Endothelial cell of umbilical vein (primary cell): Measurements from ENCODE around the gene DOCK1. TPM values are rescaled to one million over a fixed set of nuclear protein-coding genes. Genes with fewer than 3 reads are reported as not detected.

Experiments used
- BruUV-seq: library from RNA; stranded (reverse); fragments of 400-500 nt; replicated peaks from 2 replicates; lab custom pipeline; 2021; lab: Mats Ljungman, UMichigan
- CTCF ChIA-PET: fragments of 300-600, 350-600 bp; sonication (Branson Sonifier 250); formaldehyde crosslinking; loops from one replicate; lab custom pipeline; 2021; ENCODE audit warnings: antibody characterized with exemption, inconsistent platforms; lab: Charles Lee
- POLR2A ChIA-PET: fragments of 300-600, 350-600 bp; sonication (Branson Sonifier 250); formaldehyde crosslinking; loops from one replicate; lab custom pipeline; 2021; ENCODE audit warnings: antibody characterized with exemption, inconsistent platforms; lab: Charles Lee
- DNase-seq: peaks from one replicate; pipeline ENCODE4 v3.0.0-alpha.2; 2011; ENCODE audit warnings: low read depth, low spot score
- FAIRE-seq: peaks from 2 replicates; lab custom pipeline; 2011; peaks lifted over from hg19 to GRCh38; lab: Jason Lieb, UNC
- H2AFZ ChIP-seq: 2 replicates; pipeline ENCODE4 v1.6.0; 2012; ENCODE audit warnings: low read depth, low read length, control low read depth, inconsistent platforms
- H3K27ac ChIP-seq: 2 replicates; pipeline ENCODE4 v1.5.1; 2011; ENCODE audit warnings: low read depth, mild to moderate bottlenecking, control low read depth, low read length, moderate library complexity; ENCODE audit not compliant: insufficient read depth
- H3K27me3 ChIP-seq, 2 experiments: 2 replicates each; pipeline versions ENCODE4 v1.6.0 to v1.6.1; 2011; ENCODE audit warnings: low read length in 2 of 2, mixed read lengths in 1 of 2; ENCODE audit not compliant: control insufficient read depth in 2 of 2, insufficient read depth in 2 of 2
- H3K36me3 ChIP-seq, 2 experiments: 2 replicates in 1 of 2; 3 replicates in 1 of 2; pipeline ENCODE4 v1.5.1; 2011; ENCODE audit warnings: low read length in 2 of 2, mild to moderate bottlenecking in 1 of 2, moderate library complexity in 1 of 2; ENCODE audit not compliant: control insufficient read depth in 2 of 2, insufficient read depth in 2 of 2; ENCODE audit errors: extremely low read depth in 1 of 2
- H3K4me1 ChIP-seq: 3 replicates; pipeline ENCODE4 v1.5.1; 2011; ENCODE audit warnings: mild to moderate bottlenecking, low read length; ENCODE audit not compliant: control insufficient read depth, insufficient read depth; ENCODE audit errors: extremely low read depth
- H3K4me2 ChIP-seq: 2 replicates; pipeline ENCODE4 v1.6.1; 2011; ENCODE audit warnings: low read length, control low read depth, mixed read lengths; ENCODE audit not compliant: insufficient read depth
- H3K4me3 ChIP-seq, 3 experiments: fragments of 200-600 bp in 1 of 3; sonication (generic), shearing (Covaris generic) in 1 of 3; replicated peaks in 1 of 3; 2 replicates each; pipeline ENCODE4 v1.5.1; 2011 to 2016; ENCODE audit warnings: control low read depth in 3 of 3, low read length in 3 of 3, mild to moderate bottlenecking in 2 of 3, inconsistent platforms in 1 of 3, low read depth in 1 of 3, moderate library complexity in 1 of 3; ENCODE audit not compliant: insufficient read depth in 1 of 3
- H3K79me2 ChIP-seq: 2 replicates; pipeline ENCODE4 v1.6.0; 2012; ENCODE audit warnings: low read length, inconsistent platforms; ENCODE audit not compliant: control insufficient read depth, insufficient read depth
- H3K9ac ChIP-seq: replicated peaks from 2 replicates; pipeline ENCODE3; 2011; ENCODE audit warnings: low read length, control low read depth; ENCODE audit not compliant: insufficient read depth; ENCODE audit errors: extremely low read depth
- H3K9me1 ChIP-seq: replicated peaks from 3 replicates; pipeline ENCODE4 v1.6.0; 2011; ENCODE audit warnings: mild to moderate bottlenecking, low read length; ENCODE audit not compliant: control insufficient read depth, insufficient read depth; ENCODE audit errors: extremely low read depth
- H3K9me3 ChIP-seq: replicated peaks from 2 replicates; pipeline ENCODE4 v1.5.1; 2012; ENCODE audit warnings: low read length, inconsistent platforms; ENCODE audit not compliant: control insufficient read depth, insufficient read depth
- H4K20me1 ChIP-seq: replicated peaks from 2 replicates; pipeline ENCODE3; 2011; ENCODE audit warnings: mild to moderate bottlenecking, low read length; ENCODE audit not compliant: control insufficient read depth, insufficient read depth; ENCODE audit errors: extremely low read depth
- EZH2 ChIP-seq: IDR thresholded peaks from 2 replicates; pipeline ENCODE4 v1.6.1; 2012; ENCODE audit warnings: borderline replicate concordance, low read depth, mild to moderate bottlenecking, moderate library complexity, low read length, inconsistent platforms; ENCODE audit not compliant: severe bottlenecking
- FOS ChIP-seq: IDR thresholded peaks from 2 replicates; pipeline ENCODE4 v1.6.1; 2011; ENCODE audit warnings: mild to moderate bottlenecking, low read length, moderate library complexity, borderline replicate concordance; ENCODE audit not compliant: insufficient read depth
- GATA2 ChIP-seq: IDR thresholded peaks from 2 replicates; pipeline ENCODE4 v1.7.0; 2011; ENCODE audit warnings: low read depth, mild to moderate bottlenecking, moderate library complexity, mixed read lengths, low read length; ENCODE audit not compliant: insufficient read length, insufficient read depth
- JUN ChIP-seq: IDR thresholded peaks from 2 replicates; pipeline ENCODE4 v1.6.1; 2011; ENCODE audit warnings: borderline replicate concordance, low read depth; ENCODE audit not compliant: insufficient read length, insufficient read depth
- MYC ChIP-seq: IDR thresholded peaks from one replicate; pipeline ENCODE4 v1.6.1; 2011; ENCODE audit warnings: mild to moderate bottlenecking, low read depth, low read length
- POLR2A ChIP-seq: IDR thresholded peaks from 2 replicates; pipeline ENCODE4 v1.6.1; 2012; ENCODE audit warnings: low read depth, mild to moderate bottlenecking, control low read depth, low read length
- POLR2AphosphoS5 ChIP-seq: IDR thresholded peaks from 2 replicates; pipeline ENCODE4 v1.6.1; 2012; ENCODE audit warnings: low read depth, mild to moderate bottlenecking, control low read depth, low read length, moderate library complexity; ENCODE audit not compliant: insufficient read depth
- dilution Hi-C: fragments of 300-500 bp; cut with MboI; formaldehyde crosslinking; loops from one replicate; pipeline ENCODE4 v1.15.0; 2019; ENCODE audit warnings: low sequenced_read_pairs; ENCODE audit not compliant: extremely low pct_ligation_motif_present
- intact Hi-C: fragments of 100-400 bp; cut with micrococcal nuclease; formaldehyde crosslinking; loops from one replicate; pipeline ENCODE4 v1.10.0; 2022
- polyA plus RNA-seq, 4 experiments: library from polyadenylated mRNA; depleted of rRNA in 3 of 4; stranded (reverse) in 3 of 4; unstranded in 1 of 4; fragments of >200 nt; gene quantifications; 2 replicates each; pipeline versions ENCODE4 v1.2.1 to v1.2.3, GENCODE V29; 2011 to 2012; ENCODE audit warnings: missing spikeins in 1 of 4
- total RNA-seq: library from RNA; stranded (reverse); gene quantifications from 2 replicates; pipeline ENCODE4 v1.2.3, GENCODE V29; 2021
- TF ChIP-seq, protein P1 (sequence below): IDR thresholded peaks from 2 replicates; pipeline ENCODE4 v1.6.1; 2011; ENCODE audit not compliant: insufficient read depth, insufficient read length
- TF ChIP-seq, protein P2 (sequence below), 2 donors: IDR thresholded peaks; 1 replicate in 1 of 2; 2 replicates in 1 of 2; pipeline ENCODE4 v1.5.1; 2011; ENCODE audit warnings: low read length in 2 of 2, mild to moderate bottlenecking in 2 of 2, moderate library complexity in 2 of 2, control low read depth in 1 of 2, inconsistent platforms in 1 of 2, low read depth in 1 of 2; ENCODE audit not compliant: insufficient read depth in 1 of 2; ENCODE audit errors: extremely low read depth in 1 of 2

Gene DOCK1
- total and polyA plus RNA-seq, 2 donors (not counting 3 experiments of a cell fraction or from before 2014, with no cell fraction given): 22.5 to 83.1 TPM

DNA sequence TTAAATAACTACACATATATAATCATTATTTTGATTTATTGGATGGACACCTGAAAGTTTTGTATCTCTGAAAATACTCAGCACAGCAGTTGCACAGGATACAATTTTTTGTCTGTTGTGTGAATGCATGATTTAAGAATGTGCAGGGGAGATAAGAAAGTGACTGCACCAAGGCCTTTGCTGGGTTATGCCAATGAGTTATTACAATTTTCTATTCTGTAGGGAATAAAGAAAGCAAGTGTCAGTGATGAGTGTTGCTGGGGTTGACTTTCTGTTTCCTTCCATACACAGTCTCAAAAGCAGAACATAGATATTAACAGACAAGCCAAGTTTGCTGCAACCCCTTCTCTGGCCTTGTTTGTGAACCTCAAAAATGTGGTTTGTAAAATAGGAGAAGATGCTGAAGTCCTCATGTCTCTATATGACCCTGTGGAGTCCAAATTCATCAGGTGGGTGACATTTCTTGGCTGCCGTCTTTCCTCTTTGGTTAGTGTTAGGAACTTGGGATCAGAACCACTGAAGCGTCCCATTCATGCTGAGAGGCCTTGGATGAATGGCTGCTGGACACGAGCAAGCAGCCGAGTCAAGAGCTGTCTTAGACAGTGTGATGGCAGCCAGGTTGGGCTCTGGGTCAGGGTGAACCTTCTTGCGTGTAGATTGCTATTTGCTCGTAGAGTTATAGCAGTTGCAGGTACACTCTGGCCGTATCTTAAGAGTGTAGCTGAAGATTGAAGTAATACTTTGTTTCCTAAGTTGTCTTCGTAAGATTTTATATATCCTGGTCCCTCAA is 92.8 kb downstream of the DOCK1 start:
- H3K27me3 ChIP-seq: no peaks in the 10 kb centered on the region
- CTCF ChIA-PET: no interaction called here
- intact Hi-C loops (no loop called here), dilution Hi-C loops (no loop called here)
- no peak overlapping the region for H2AFZ ChIP-seq
- no peaks in the 10 kb centered on the region for H3K4me1 ChIP-seq
- no peak overlapping the region for H3K4me2 ChIP-seq
- H3K9ac ChIP-seq: no peak overlapping the region
- POLR2A ChIA-PET: no interaction called here
- FAIRE-seq (no peak), DNase-seq (no peak)
- TF ChIP-seq POLR2AphosphoS5 (no peak), EZH2 (no peak), MYC (no peak), POLR2A (no peak), GATA2 (no peak), JUN (no peak), FOS (no peak)
- TF ChIP-seq, protein P1, sequence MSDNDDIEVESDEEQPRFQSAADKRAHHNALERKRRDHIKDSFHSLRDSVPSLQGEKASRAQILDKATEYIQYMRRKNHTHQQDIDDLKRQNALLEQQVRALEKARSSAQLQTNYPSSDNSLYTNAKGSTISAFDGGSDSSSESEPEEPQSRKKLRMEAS: no peak
- TF ChIP-seq, protein P2, sequence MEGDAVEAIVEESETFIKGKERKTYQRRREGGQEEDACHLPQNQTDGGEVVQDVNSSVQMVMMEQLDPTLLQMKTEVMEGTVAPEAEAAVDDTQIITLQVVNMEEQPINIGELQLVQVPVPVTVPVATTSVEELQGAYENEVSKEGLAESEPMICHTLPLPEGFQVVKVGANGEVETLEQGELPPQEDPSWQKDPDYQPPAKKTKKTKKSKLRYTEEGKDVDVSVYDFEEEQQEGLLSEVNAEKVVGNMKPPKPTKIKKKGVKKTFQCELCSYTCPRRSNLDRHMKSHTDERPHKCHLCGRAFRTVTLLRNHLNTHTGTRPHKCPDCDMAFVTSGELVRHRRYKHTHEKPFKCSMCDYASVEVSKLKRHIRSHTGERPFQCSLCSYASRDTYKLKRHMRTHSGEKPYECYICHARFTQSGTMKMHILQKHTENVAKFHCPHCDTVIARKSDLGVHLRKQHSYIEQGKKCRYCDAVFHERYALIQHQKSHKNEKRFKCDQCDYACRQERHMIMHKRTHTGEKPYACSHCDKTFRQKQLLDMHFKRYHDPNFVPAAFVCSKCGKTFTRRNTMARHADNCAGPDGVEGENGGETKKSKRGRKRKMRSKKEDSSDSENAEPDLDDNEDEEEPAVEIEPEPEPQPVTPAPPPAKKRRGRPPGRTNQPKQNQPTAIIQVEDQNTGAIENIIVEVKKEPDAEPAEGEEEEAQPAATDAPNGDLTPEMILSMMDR (IDR thresholded peaks at IDR 0.05; ENCODE audit: extremely low read depth in 1 of 2, insufficient read depth in 1 of 2, low read depth in 1 of 2, low read length in 2 of 2): no peak
- no peaks in the 10 kb centered on the region for H4K20me1 ChIP-seq
- no peaks in the 10 kb centered on the region for H3K9me1 ChIP-seq
- H3K4me3 ChIP-seq: no peak overlapping the region
- no peak overlapping the region for H3K27ac ChIP-seq
- BruUV-seq: no TSS peak
- peaks cover 7 to 25% of the 10 kb centered on the region in 2 experiments for H3K36me3 ChIP-seq
- no peaks in the 10 kb centered on the region for H3K9me3 ChIP-seq
- H3K79me2 ChIP-seq: no peaks in the 10 kb centered on the region
